Adrenal gland (tissue), 5 donors: ENCODE results near the gene SPRED2.

Source experiments
- CTCF ChIP-seq, 6 experiments: fragments of 450-650 bp in 4 of 6; fragments of 200-600 bp in 2 of 6; sonication (generic) in 1 of 6; IDR thresholded peaks; 1 replicate in 5 of 6; 2 replicates in 1 of 6; pipeline versions ENCODE4 v1.5.1 to v1.8.0; 2016 to 2021; ENCODE audit warnings: antibody characterized with exemption in 6 of 6, mild to moderate bottlenecking in 2 of 6, moderate library complexity in 1 of 6
- POLR2A ChIP-seq, 2 donors: fragments of 450-650 bp; IDR thresholded peaks; one replicate each; pipeline ENCODE4 v1.6.1; 2017; ENCODE audit warnings: antibody characterized with exemption in 2 of 2, mild to moderate bottlenecking in 2 of 2, moderate library complexity in 1 of 2
- donor health status: DM: no; HTN: no; CAD: no.

GRCh38 chr2:65389476-65389875 lies 42.9 kb downstream of the SPRED2 start:
- TF ChIP-seq CTCF (IDR thresholded peaks at IDR 0.05) (no peak), POLR2A (IDR thresholded peaks at IDR 0.05) (no peak)
